ENCODE data around the gene ATP6AP1. TPM values are rescaled to one million over a fixed set of nuclear protein-coding genes. Genes with fewer than 3 reads are reported as not detected.

ATP6AP1 gene
- total and polyA plus RNA-seq, 9 of the 15 experiments (the other 6 are each of a cell fraction or from before 2014, with no cell fraction given): 8.3 to 90.5 (median 52.9) TPM

DNA sequence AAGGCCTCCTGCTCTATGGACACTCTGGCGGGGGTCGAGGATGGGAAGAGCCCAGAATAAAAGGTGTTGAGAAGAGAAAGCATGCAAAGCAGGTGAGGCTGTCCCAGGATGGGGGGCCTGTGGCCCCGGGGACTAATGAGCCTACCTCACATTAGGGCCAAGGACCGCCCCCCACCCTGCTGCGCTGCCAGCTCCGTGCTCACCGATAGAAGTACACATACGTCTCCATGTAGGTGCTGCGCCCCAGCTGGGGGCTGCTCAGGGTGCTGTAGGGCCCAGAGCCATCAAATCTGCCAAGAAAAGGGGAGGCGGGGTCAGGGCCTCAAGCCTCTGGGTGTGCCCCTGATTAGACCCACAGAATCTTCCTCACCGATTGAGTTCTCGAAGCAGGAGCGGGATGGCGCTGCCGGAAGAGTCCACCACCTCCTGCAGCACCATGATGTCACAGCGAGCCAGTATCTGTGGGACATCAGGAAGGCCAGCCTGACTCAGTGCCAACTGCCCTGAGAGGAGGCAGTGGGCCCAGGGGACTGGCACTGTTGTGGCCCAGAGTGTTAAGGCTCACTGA is 23.8 kb upstream of the ATP6AP1 start (continued):
- TF ChIP-seq CHD7 (IDR thresholded peaks at IDR 0.05; ENCODE audit: low read depth, low read length): no peak

Measured in K562 (cell line).